8988T (cell line): ENCODE results near the gene MED29.

ENCODE experiments used
- DNase-seq: peaks from one replicate; pipeline ENCODE4 v3.0.0; 2011

MED29 gene

DNA sequence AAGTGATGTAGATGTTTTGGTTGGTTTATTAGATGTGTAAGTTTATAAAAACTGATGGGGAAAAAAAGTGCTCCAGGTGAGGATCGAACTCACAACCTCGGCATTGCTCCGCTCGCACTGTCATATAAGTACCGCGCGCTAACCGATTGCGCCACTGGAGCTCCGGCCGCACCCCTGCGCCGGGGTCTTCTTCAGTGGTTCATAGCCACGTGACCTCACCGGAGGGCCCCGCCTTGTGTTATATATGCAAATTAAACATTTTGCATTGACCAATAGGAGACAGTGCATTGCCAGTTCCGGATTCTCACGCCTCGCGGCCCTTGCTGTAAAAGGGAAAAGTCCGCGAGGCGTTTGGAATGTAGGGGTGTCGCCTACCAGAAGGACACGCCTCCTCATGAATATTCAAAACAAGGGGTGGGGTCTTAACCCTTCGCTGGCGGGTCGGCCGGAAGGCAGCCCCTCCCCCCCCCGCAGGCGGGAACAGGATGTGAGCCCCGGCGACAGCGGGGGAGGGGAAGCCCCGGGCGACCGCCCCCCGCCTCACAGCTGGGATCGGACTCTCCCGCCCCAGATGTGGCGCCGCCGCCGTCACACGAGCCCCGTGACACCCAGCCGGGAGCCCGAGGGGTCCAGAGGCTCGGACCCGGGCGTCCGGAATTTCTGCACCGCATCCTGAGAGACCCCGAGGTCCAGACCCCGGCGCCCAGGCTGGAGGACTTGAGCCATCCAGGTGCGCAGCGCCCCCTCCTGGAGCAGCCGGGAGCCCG is 21.1 kb downstream of the MED29 start, which contains the start of gene PLEKHG2:
PLEKHG2 (plus strand) TSS at position 570 of the 767 bp plus-strand sequence. CDS start 1,418 bp downstream, outside the sequence.
- peak; percentile 91 for DNase-seq

DNA sequence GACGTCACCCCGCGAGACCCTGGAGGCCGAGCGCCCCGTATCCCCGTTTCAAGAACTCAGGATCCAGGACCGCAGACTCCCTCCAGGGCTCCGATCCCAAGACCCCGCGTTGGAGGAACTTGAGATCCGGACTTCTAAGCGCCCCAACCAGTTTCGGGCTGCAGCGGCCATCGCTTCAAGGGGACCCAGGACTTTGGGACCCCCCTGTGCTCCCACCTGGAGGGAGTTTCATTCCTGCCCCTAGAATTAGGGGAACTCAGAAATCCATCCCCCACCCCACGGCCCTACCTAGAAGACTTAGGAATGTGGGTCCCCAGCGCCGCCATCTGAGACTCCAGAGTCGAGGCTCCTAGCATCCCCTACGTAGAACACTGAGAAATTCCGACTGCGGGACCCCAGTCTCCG is 21.7 kb downstream of the MED29 start:
- DNase-seq: no peak

DNA sequence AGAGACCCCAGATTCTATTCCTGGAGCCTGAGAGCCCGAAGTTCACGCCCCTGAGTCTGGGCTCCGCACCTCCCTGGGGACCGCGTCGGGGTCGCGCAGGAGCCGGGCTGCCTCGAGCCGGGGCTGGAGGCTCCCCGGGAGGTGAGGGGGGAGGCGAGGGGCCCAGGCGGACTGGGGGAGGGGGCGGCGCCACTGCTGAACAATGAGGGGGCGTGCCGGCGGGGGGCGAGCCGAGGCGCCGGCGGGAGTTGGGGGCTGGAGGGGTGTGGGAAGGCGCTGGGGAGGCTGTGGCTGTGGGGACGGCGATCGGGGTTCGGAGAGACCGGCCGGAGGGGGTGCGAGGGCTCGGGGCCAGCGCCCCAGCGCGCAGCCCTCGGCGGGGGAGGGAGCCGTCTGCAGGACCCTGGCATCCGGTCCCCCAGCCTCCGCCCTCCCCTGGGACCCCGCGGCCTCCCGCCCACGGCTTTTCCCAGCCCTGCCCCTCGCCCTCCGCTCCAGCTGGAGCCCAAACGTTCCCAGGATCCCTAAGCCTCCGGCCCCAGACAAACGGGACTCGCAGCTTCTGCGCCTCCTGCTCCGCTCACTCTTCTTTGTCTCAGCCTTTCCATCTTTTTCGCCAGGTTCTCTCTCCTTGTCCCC is 22.2 kb downstream of the MED29 start:
- DNase-seq: peak; percentile 59

GRCh38 chr19:39413911-39414608 is 22.9 kb downstream of the MED29 start:
- DNase-seq: peak; percentile 72

DNA sequence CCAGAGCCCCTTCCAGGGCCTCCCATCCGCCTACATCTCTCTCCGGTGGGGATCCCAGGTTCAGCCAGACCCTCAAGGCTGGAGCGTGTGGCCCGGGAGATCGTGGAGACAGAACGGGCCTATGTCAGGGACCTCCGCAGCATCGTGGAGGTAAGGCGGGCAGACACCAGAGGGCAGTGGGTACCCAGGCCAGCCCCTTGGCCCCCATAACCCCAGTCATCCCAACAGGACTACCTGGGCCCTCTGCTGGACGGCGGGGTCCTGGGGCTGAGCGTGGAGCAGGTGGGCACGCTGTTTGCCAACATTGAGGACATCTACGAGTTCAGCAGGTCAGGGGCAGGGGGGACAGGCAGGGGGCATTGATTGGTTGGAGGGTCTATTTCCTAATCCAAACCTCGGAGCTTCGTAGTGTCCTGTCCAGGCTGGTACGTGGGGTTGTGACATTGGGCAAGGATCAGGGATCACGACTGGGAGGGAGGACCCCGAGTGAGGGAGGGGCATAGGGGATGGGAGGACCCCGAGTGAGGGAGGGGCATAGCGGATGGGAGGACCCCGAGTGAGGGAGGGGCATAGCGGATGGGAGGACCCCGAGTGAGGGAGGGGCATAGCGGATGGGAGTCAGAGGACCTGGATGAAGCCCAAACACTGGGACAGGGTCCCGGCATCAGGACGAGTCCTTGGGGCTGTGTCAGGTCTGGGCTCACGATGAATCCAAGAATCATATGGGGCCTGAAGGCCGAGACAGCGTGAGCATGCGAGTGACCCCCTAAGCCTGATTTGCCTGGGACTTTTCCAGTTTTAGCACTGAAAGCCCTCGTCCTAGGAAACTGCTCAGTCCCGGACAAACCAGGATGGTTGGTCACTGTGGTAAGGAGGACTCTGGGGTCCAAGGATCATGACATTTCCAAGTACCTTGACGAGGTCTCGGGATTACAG is 24.2 kb downstream of the MED29 start:
- DNase-seq: no peak

DNA sequence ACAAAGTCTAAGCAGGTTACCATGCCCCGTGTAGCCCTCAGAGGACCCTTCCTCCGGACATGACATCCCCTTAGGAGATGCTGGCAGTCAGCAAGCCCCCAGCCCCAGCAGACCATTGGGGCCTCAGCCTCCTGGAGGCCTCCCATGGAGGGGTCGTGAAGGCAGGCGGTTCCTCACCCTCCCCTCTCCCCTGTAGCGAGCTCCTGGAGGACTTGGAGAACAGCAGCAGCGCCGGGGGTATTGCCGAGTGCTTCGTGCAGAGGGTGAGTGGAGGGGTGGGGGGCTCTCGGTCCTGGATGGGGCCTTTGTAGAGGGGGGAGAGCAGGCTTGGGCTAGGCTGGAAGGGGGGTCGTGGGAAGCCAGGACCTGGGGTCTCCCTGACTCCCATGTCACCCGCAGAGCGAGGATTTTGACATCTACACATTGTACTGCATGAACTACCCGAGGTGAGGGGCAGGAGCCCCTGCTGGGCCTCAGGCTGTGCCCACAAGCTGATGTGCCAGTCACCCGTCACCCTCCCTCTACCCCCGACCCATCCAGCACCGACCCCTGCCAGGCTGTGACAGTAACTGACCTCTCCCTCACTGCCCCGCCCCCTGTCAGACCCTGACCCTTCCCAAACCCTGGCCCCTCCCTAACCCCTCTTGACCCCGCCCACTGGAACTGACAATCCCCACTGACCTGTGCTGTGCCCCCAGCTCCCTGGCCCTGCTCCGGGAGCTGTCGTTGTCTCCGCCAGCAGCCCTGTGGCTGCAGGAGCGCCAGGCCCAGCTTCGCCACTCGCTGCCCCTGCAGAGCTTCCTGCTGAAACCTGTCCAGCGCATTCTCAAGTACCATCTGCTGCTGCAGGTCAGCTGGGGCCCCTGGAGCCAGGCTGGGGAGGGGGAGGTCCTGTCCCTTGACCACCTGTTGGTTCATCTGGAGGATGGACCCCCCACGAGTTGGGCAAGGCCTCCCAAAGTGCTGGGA is 25.3 kb downstream of the MED29 start:
- no peak for DNase-seq

- DNase-seq: no peak
Measured at GRCh38 chr19:39417463-39418181, 26.4 kb downstream of the MED29 start.

GRCh38 chr19:39419003-39419402 is 27.8 kb downstream of the MED29 start:
- DNase-seq: no peak

DNA sequence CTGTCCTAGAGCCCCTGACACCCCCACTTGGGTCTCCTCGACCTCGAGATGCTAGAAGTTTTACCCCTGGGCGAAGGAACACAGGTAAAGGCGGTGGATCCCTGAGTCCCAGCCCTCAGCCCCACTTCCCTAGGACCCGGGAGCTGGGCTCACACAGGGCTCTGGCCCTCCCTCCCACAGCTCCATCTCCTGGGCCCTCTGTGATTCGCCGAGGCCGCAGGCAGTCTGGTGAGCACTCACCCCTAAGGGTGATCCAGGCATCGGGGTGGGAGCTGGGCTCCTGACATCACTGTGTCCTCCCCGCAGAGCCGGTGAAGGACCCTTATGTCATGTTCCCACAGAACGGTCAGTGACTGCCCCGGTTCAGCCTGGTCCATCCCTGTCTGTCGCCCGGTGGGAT is 29.6 kb downstream of the MED29 start:
- DNase-seq: no peak

GRCh38 chr19:39422020-39422419 is 30.8 kb downstream of the MED29 start:
- no peak for DNase-seq

DNA sequence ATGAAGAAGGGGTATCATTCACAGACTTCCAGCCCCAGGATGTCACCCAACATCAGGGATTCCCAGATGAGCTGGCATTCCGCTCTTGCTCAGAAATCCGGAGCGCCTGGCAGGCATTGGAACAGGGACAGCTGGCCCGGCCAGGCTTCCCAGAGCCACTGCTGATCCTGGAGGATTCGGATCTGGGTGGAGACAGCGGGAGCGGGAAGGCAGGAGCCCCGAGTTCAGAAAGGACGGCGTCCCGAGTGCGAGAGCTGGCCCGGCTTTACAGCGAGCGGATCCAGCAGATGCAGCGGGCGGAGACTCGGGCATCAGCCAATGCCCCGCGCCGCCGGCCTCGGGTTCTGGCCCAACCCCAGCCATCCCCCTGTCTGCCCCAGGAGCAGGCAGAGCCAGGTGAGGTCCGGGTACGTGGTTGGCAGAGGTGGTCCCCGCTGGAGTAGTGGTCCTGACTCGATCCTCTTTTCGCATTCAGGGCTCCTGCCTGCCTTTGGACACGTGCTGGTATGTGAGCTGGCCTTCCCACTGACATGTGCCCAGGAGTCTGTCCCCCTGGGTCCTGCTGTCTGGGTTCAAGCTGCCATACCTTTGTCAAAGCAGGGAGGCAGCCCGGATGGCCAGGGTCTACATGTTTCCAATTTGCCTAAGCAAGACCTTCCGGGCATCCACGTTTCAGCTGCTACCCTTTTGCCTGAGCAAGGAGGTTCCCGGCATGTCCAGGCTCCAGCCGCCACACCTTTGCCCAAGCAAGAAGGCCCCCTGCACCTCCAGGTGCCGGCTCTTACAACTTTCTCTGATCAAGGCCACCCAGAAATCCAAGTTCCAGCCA is 32.3 kb downstream of the MED29 start:
- DNase-seq: no peak

DNA sequence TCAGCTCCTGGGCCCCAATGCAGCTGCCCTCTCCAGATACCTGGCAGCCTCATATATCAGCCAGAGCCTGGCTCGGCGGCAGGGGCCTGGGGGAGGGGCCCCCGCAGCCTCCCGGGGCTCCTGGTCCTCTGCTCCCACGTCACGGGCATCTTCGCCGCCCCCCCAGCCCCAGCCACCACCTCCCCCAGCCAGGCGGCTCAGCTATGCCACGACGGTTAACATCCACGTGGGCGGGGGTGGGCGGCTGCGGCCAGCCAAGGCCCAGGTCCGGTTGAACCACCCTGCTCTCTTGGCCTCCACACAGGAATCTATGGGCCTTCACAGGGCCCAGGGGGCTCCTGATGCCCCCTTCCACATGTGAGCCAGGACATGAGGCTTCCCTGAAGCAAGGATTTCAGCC is 33.8 kb downstream of the MED29 start:
- no peak for DNase-seq

DNA sequence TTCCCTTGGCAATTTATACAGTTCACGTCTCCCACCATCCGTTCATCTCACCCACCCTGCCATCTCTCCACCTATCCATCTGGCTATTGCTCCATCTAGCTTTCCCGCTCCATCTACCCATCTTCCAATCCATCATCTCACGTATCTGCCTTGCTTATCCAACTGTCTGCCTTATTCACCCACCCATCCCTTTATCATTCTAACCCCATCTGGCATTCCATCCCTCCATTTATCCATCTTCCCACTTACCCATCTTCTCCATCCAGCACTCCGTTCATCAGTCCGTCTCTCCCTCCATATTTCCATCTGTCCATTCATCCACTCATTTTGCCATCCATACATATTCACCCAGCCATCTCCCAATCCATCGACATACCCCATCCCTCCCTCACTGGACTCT is 34.6 kb downstream of the MED29 start:
- no peak for DNase-seq

GRCh38 chr19:39426170-39426569 is 35.0 kb downstream of the MED29 start:
- no peak for DNase-seq

GRCh38 chr19:39427707-39428106 is 36.5 kb downstream of the MED29 start:
- DNase-seq: no peak

GRCh38 chr19:39428283-39429112 is 37.3 kb downstream of the MED29 start:
- DNase-seq: peak; percentile 58

GRCh38 chr19:39430675-39431593 is 39.8 kb downstream of the MED29 start:
- DNase-seq: no peak

- DNase-seq: no peak
Measured at GRCh38 chr19:39432677-39433025, 41.5 kb downstream of the MED29 start.
